SK-N-SH (cell line): ENCODE data around the gene FAM20B. TPM values are rescaled to one million over a fixed set of nuclear protein-coding genes. Genes with fewer than 3 reads are reported as not detected.
A peak's percentile ranks its signal among the peaks of the same experiment; 100 is the strongest.

Source experiments
- CHD2 ChIP-seq: fragments of 150-350 bp; IDR thresholded peaks from 2 replicates; pipeline ENCODE4 v1.6.1; 2018; ENCODE audit warnings: low read length; ENCODE audit not compliant: partially characterized antibody
- ELF1 ChIP-seq: IDR thresholded peaks from 2 replicates; pipeline ENCODE4 v1.4.0; 2012
- EP300 ChIP-seq, 2 experiments: IDR thresholded peaks; 2 replicates each; pipeline versions ENCODE4 v1.4.0 to v1.6.1; 2012; ENCODE audit warnings: borderline replicate concordance in 1 of 2, low read depth in 1 of 2, low read length in 1 of 2
- EZH2phosphoT487 ChIP-seq: fragments of 200-600 bp; sonication (generic); IDR thresholded peaks from 2 replicates; pipeline ENCODE4 v1.6.1; 2017; ENCODE audit warnings: low read depth, mixed run types, mild to moderate bottlenecking, antibody characterized with exemption, moderate library complexity, borderline replicate concordance
- FOXJ3 ChIP-seq: sonication (generic); formaldehyde crosslinking; IDR thresholded peaks from 2 replicates; pipeline ENCODE4 v1.5.1; 2020; ENCODE audit warnings: mild to moderate bottlenecking, missing genetic modification reagents
- FOXM1 ChIP-seq: IDR thresholded peaks from 2 replicates; pipeline ENCODE4 v1.4.0; 2012; ENCODE audit warnings: low read depth, mild to moderate bottlenecking
- GABPA ChIP-seq: IDR thresholded peaks from 2 replicates; pipeline ENCODE4 v1.4.0; 2012; ENCODE audit warnings: low read depth, mild to moderate bottlenecking
- GATA2 ChIP-seq: sonication (generic); formaldehyde crosslinking; IDR thresholded peaks from 2 replicates; pipeline ENCODE4 v1.5.0; 2020; ENCODE audit warnings: mild to moderate bottlenecking, missing genetic modification reagents
- JUND ChIP-seq: IDR thresholded peaks from 2 replicates; pipeline ENCODE4 v1.4.0; 2012
- MXI1 ChIP-seq: IDR thresholded peaks from 2 replicates; pipeline ENCODE4 v1.6.1; 2012; ENCODE audit warnings: mild to moderate bottlenecking, low read depth, low read length, improper control_type of control experiment
- NFIC ChIP-seq: IDR thresholded peaks from 2 replicates; pipeline ENCODE4 v1.4.0; 2012; ENCODE audit warnings: borderline replicate concordance
- NRF1 ChIP-seq: IDR thresholded peaks from 2 replicates; pipeline ENCODE4 v1.6.1; 2012; ENCODE audit warnings: low read depth, mild to moderate bottlenecking, low read length
- POLR2AphosphoS5 ChIP-seq: IDR thresholded peaks from 2 replicates; pipeline ENCODE4 v1.6.1; 2012; ENCODE audit warnings: low read depth, low read length
- RAD21 ChIP-seq: IDR thresholded peaks from 2 replicates; pipeline ENCODE4 v1.6.1; 2012; ENCODE audit warnings: mild to moderate bottlenecking, low read length
- RXRA ChIP-seq: IDR thresholded peaks from 2 replicates; pipeline ENCODE4 v1.4.0; 2012; ENCODE audit warnings: low read depth, mild to moderate bottlenecking, borderline replicate concordance
- SIN3A ChIP-seq: IDR thresholded peaks from 2 replicates; pipeline ENCODE4 v1.6.1; 2012; ENCODE audit warnings: low read depth, mild to moderate bottlenecking, low read length, moderate library complexity, borderline replicate concordance
- SMC3 ChIP-seq: IDR thresholded peaks from 2 replicates; pipeline ENCODE4 v1.6.1; 2012; ENCODE audit warnings: low read depth, low read length, improper control_type of control experiment
- TEAD4 ChIP-seq: IDR thresholded peaks from 2 replicates; pipeline ENCODE4 v1.4.0; 2012; ENCODE audit warnings: mild to moderate bottlenecking, borderline replicate concordance; ENCODE audit not compliant: insufficient read depth
- YY1 ChIP-seq: IDR thresholded peaks from 2 replicates; pipeline ENCODE4 v1.4.0; 2012; ENCODE audit warnings: low read depth, mild to moderate bottlenecking
- polyA plus RNA-seq, 3 experiments: library from polyadenylated mRNA; depleted of rRNA; stranded (reverse); fragments of >200 nt; gene quantifications; 2 replicates each; pipeline ENCODE4 v1.2.3, GENCODE V29; 2012
- TF ChIP-seq, protein P1 (sequence below): IDR thresholded peaks from 2 replicates; pipeline ENCODE4; 2012
- TF ChIP-seq, protein P2 (sequence below): fragments of 150-350 bp; IDR thresholded peaks from 2 replicates; pipeline ENCODE4 v1.6.1; 2016; ENCODE audit warnings: mild to moderate bottlenecking, low read depth, low read length
- TF ChIP-seq, protein P3 (sequence below): IDR thresholded peaks from 2 replicates; pipeline ENCODE4 v1.6.1; 2012; ENCODE audit warnings: mild to moderate bottlenecking, low read depth, low read length, moderate library complexity
- TF ChIP-seq, protein P4 (sequence below): fragments of 200-600 bp; sonication (generic); IDR thresholded peaks from 2 replicates; pipeline ENCODE4 v1.6.1; 2017; ENCODE audit warnings: antibody characterized with exemption, mild to moderate bottlenecking, moderate library complexity

Gene FAM20B
- polyA plus RNA-seq, 1 of the 3 experiments (the other 2 are of a cell fraction) = 14.9 TPM

DNA sequence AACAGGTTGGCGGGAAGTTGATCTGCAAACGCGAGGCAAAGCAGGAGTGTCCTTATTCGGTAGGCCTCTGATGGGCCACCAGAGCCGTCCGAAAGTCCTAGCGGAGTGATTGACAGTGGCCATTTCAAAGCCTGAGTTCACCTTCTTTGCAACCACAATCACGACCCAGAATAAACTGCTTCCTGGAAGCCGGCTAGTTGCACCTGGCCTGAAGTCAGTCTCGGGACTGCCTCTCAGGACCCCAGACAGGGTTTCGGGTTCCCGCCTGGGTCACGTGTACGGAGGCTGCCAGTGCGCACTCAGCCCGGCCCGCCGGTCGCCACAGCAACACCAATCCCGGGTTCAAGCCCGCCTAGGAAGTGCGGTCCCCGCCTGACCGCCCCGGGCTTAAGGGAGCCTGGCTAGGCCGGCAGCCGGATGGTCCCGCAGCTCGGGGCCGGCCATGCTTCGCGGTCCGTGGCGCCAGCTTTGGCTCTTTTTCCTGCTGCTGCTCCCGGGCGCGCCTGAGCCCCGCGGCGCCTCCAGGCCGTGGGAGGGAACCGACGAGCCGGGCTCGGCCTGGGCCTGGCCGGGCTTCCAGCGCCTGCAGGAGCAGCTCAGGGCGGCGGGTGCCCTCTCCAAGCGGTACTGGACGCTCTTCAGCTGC, 56.1 kb downstream of the FAM20B start, which contains the start of gene TOR3A (continued):
- TF ChIP-seq CHD2 (no peak), GABPA (peak; percentile 62; the same call in 1 of the 2 replicates), EP300 (IDR thresholded peaks at IDR 0.05; ENCODE audit: borderline replicate concordance in 1 of 2, low read depth in 1 of 2, low read length in 1 of 2) (no peak), FOXM1 (no peak), SIN3A (peak; percentile 58; the same call in 1 of the 2 replicates), GATA2 (CRISPR knock-in tag) (no peak), MXI1 (peak; percentile 94), POLR2AphosphoS5 (peak; percentile 85), RAD21 (no peak), RXRA (no peak), SMC3 (no peak), TEAD4 (no peak), FOXJ3 (CRISPR knock-in tag) (no peak), NRF1 (peak; percentile 36; the same call in 1 of the 2 replicates), EZH2phosphoT487 (no peak), NFIC (no peak), ELF1 (peak; percentile 69), JUND (no peak), YY1 (no peak)
- TF ChIP-seq, protein P1, sequence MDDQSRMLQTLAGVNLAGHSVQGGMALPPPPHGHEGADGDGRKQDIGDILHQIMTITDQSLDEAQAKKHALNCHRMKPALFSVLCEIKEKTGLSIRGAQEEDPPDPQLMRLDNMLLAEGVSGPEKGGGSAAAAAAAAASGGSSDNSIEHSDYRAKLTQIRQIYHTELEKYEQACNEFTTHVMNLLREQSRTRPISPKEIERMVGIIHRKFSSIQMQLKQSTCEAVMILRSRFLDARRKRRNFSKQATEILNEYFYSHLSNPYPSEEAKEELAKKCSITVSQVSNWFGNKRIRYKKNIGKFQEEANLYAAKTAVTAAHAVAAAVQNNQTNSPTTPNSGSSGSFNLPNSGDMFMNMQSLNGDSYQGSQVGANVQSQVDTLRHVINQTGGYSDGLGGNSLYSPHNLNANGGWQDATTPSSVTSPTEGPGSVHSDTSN = peak; percentile 54
- TF ChIP-seq, protein P2, sequence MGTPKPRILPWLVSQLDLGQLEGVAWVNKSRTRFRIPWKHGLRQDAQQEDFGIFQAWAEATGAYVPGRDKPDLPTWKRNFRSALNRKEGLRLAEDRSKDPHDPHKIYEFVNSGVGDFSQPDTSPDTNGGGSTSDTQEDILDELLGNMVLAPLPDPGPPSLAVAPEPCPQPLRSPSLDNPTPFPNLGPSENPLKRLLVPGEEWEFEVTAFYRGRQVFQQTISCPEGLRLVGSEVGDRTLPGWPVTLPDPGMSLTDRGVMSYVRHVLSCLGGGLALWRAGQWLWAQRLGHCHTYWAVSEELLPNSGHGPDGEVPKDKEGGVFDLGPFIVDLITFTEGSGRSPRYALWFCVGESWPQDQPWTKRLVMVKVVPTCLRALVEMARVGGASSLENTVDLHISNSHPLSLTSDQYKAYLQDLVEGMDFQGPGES = no peak
- TF ChIP-seq, protein P3, sequence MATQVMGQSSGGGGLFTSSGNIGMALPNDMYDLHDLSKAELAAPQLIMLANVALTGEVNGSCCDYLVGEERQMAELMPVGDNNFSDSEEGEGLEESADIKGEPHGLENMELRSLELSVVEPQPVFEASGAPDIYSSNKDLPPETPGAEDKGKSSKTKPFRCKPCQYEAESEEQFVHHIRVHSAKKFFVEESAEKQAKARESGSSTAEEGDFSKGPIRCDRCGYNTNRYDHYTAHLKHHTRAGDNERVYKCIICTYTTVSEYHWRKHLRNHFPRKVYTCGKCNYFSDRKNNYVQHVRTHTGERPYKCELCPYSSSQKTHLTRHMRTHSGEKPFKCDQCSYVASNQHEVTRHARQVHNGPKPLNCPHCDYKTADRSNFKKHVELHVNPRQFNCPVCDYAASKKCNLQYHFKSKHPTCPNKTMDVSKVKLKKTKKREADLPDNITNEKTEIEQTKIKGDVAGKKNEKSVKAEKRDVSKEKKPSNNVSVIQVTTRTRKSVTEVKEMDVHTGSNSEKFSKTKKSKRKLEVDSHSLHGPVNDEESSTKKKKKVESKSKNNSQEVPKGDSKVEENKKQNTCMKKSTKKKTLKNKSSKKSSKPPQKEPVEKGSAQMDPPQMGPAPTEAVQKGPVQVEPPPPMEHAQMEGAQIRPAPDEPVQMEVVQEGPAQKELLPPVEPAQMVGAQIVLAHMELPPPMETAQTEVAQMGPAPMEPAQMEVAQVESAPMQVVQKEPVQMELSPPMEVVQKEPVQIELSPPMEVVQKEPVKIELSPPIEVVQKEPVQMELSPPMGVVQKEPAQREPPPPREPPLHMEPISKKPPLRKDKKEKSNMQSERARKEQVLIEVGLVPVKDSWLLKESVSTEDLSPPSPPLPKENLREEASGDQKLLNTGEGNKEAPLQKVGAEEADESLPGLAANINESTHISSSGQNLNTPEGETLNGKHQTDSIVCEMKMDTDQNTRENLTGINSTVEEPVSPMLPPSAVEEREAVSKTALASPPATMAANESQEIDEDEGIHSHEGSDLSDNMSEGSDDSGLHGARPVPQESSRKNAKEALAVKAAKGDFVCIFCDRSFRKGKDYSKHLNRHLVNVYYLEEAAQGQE = peak; percentile 40; the same call in 1 of the 2 replicates
- TF ChIP-seq, protein P4, sequence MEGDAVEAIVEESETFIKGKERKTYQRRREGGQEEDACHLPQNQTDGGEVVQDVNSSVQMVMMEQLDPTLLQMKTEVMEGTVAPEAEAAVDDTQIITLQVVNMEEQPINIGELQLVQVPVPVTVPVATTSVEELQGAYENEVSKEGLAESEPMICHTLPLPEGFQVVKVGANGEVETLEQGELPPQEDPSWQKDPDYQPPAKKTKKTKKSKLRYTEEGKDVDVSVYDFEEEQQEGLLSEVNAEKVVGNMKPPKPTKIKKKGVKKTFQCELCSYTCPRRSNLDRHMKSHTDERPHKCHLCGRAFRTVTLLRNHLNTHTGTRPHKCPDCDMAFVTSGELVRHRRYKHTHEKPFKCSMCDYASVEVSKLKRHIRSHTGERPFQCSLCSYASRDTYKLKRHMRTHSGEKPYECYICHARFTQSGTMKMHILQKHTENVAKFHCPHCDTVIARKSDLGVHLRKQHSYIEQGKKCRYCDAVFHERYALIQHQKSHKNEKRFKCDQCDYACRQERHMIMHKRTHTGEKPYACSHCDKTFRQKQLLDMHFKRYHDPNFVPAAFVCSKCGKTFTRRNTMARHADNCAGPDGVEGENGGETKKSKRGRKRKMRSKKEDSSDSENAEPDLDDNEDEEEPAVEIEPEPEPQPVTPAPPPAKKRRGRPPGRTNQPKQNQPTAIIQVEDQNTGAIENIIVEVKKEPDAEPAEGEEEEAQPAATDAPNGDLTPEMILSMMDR = no peak
